NCI-H2196 (cell line): Measurements from ENCODE around the gene CSMD2.
"Not testable (repeated sequence)": the region's sequence is repeated elsewhere in the genome, so short reads cannot be mapped to it uniquely, and the experiment has no call there.

Experiments used
- DNase-seq: peaks from one replicate; lab custom pipeline; 2025; ENCODE audit not compliant: unreplicated experiment; lab: John Stamatoyannopoulos, UW

The CSMD2 gene

DNA sequence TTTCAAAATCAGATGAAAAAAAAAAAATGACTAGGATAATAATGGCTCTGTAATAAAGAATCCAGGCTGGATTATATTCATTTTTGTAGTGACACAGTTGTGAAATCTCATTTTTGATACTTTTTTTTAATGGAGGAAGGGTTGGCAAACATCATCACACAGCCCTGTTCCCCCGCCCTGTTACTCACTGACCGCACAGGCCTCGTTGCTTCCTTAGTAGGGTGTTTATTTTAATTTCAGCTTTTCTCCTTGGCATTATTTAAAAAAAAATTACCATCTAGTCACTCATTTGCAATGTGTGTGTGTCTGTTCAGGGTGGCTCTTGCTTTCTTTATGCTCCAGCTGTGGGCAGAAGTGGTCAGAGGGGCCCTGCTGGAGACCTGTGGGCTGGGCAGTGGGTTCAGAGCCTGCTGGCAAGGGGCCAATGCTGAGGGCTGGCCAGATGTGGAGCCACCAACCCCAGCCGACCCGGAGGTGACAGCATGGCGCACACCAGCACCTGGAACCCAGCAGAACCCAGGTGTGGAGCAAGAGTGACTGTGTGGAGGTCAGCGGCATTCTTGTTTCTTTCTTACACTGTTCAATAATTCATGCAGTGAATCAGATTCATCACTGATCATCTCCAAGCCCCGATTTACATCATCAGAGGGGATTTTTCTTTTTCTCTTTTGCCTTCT, 648.0 kb downstream of the CSMD2 start:
- no peak for DNase-seq

DNA sequence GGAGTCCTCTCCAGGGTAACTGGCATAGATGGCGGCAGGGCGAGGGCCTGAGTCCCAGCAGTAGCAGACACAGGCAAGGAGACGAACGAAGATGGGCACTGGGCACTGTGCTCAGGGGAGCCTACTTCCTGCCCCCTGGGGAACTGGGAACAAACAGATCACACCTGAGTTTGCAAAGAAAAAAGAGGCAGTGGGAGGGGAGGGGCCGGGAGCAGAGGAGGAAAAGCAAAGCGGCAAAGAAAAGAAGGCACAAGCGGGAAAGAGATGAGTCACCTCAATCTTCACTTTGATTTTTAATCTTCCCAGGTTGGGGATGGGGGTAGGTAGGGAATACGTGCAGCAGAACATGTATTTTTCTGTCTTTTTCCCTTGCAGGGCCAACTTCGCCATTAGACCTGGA, 648.6 kb downstream of the CSMD2 start:
- DNase-seq = no peak

DNA sequence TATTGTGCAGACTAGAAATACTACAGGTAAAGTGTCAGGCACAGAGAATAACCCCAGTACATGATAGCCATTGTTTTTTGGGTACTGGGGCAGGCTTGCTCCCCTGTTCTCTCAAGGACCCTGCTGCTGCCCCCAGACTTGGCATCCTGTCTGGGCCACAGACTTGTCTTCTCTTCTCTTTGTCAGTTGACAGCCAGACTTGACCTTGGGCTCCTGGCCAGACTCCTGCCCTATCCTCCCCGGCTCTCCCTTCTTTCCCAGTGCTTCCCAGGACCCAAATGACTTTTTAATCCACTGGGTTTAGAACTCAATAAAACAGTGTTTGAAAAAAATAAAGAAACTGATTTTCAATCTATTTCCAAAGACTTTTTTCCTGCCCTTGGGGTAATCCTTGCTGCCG, 649.4 kb downstream of the CSMD2 start:
- DNase-seq = no peak

DNA sequence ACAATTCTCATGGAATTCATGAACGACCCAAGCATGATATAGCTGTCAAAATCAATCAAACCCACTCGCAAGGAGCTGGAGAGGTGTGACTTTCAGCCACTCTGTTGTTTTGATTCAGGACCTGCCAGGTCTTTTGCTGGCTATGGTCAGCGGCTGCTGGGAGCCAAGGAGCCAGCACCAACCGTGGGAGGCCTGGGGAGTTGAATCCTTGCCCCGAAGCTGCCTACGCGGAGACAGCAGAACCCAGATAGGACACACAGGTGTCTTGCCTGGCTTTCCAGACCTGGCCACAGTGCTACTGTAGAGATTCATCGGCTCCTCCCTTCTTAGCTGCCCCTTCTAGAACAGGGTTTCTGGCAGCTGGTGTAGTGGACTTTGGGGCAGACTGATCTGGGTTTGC, 649.9 kb downstream of the CSMD2 start:
- no peak for DNase-seq

DNA sequence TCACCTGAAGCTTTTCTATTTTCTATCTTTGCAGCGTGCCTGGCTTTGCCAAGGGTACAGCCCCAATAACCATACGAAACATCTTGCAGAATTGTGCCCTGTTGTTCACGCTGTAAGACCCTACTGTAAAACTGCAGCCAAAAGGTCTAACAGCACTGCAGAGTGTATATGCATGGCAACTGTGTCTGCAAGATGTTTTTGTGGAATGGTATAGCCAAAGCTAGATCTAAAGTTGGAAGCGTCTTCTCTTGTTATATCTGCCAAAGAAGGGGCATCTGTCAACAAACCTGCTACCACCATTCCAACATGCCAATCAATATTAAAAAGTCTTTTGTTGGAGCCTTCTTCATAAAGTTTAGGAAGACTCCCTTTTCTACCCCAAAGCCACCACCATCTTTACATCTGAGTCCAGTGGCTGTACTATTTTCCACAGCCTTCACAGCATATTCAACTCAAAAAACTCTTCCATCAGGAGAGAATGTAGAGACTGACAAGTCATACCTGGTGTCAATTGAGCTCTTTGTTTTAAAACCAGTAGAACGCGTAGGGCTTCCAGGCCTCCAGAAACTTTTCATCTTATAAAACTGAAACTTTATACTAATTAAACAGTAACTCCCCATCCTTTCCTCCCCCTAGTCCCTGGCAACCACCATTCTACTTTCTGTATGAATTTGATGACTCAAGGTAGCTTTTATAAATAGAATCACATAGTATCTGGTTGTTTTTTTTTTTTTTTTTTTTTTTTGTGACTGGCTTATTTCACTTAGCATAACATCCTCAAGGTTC, 652.6 kb downstream of the CSMD2 start:
- DNase-seq = no peak

DNA sequence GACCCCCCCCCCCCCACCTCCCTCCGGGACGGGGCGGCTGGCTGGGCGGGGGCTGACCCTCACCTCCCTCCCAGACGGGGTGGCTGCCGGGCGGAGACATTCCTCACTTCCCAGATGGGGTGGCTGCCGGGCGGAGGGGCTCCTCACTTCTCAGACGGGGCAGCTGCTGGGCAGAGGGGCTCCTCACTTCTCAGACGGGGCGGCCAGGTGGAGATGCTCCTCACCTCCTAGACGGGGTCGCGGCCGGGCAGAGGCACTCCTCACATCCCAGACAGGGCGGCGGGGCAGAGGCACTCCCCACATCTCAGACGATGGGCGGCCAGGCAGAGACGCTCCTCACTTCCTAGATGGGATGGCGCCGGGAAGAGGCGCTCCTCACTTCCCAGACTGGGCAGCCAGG, 655.8 kb downstream of the CSMD2 start:
- DNase-seq = not testable (repeated sequence)

DNA sequence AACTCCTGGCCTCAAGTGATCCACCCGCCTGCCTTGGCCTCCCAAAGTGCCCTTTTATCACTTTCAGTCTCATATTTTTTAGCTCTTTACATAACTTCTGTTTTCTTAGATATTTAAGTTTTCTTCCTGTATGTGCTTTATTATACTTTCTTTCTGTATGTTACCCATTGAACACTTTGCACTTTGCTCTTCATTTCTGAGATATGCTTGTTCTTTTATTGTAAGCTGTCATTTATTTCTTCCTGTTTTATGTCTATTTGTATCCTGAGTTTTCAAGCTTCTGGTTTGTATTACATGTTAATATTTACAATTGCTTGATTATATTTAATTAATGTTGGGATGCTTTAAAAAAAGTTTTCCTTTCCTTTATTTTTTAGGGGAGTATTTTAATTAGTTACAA, 656.9 kb downstream of the CSMD2 start:
- DNase-seq = no peak

DNA sequence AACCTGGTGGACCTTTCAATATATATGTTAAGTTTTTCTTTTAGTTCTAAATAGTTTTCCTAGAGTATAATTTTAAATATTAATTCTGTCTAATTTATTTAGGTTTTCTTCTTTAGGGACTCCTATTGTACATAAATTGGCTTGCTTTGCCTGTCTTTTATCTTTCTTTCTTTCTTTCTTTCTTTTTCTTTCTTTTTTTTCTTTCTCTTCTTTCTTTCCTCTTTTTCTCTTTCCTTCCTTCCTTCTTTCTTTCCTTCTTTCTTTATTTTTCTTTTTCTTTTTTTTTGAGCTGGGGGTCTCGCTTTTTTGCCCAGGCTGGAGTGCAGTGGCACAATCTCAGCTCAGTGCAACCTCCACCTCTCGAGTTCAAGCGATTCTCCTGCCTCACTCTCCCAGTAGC, 657.4 kb downstream of the CSMD2 start:
- no peak for DNase-seq

DNA sequence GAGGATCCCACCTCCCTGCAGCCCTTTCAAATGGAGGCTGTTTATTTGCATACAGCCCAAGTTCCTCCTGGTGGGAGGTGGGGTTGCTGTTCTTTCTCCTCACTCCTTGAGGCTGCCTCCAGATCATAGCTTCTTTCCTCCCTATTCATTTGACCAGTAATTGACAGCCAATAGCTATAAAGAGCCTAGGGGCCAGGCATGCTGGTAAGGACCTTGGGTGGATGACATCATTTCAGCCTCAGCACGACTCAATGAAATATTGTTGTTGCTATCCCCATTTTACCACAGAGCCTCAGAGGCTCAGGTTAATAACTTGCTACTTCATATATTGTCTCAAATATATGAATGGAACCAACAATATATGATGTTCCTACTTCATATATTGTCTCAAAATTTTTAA, 661.5 kb downstream of the CSMD2 start:
- DNase-seq = no peak

DNA sequence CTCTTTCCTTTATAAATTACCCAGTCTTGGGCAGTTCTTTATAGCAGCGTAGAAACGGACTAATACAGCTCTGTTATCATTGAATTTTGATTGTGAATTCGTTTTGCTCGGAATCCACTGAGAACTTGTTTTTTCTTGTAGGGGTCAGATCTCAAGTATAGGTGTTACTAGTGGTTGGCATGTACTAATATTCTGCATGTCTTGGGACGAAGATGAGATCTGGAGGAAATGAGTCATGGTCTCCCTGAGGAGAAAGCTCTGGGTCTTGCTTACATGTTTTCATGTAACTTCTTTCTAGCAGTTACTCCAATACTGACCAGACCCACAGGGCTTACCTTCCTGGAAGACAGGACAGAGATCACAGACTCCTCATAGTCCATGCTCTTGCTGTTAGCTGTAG, 662.3 kb downstream of the CSMD2 start:
- DNase-seq = no peak

DNA sequence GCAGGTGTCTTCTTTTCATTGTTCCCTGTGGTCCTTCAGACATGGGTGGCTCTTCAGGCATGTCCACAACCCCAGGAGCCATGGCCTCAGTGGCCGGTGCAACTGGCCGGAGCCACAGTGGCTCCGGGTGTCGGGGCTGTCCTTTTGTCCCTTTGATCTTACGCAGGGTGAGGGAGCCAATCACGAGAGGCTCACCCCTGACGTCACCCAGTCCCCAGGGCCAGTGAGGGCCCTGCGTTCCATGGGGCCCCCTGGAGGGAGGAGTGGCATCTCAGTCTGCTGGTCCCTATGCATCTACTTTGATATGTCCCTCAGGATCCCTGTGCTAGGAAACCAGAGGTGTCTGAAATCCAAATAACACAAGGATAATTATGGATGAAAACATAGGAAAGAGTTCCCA, 663.3 kb downstream of the CSMD2 start:
- no peak for DNase-seq

DNA sequence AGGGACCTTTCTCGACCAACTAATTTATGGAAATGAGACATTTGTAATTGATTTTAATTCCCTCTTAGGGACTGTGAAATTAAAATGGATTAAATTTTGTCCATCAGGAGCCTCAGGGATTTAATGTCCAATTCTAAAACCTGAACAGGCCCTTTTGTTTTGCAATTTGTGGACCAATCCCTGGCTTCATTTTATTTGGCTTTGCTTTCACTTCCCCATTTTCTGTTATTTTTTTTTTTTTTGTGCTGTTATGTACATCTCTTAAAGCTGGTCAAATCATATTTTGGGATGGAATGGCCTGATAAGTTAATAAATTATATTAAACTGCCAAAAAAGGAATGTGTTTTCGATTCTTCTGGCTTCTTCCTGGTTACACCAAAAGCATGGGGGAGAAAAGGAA, 663.7 kb downstream of the CSMD2 start:
- no peak for DNase-seq

DNA sequence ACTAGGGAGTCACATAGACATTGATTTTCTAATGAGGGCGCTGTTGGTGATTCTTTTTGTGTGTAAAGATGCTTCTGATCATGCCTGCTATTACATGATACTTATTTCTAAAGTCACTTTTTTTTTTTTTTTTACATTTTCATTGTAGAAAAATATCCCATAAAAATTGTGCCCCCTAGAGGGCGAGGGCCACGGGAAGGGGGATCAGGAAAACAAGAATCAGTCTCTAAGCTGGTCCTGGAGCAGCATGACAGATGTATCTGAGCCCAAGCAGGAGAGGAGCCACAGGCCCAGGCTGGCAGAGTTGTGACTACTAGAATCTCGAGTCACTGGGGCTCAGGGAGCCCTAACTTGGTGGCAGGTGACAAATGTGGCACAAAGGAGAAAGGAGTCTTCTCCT, 664.5 kb downstream of the CSMD2 start:
- no peak for DNase-seq

DNA sequence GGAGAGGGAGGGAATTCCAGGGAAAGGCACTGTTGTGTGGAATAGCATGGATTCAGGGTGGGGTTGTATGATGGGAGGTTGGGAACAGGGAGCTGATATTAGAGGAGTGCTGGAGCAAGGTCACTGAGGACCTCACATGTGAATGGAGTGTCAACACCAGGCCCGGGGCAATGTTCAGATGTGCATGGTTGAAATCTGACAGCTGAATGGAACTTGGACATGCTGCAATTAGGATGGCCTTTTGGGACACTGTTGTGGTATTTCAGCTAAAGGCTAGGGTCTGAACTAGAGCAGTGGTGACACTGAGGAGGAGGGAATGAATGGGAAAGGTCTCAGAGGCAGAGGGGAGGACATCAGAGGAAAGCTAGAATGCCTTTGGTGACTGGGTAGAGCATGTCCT, 667.6 kb downstream of the CSMD2 start:
- no peak for DNase-seq

DNA sequence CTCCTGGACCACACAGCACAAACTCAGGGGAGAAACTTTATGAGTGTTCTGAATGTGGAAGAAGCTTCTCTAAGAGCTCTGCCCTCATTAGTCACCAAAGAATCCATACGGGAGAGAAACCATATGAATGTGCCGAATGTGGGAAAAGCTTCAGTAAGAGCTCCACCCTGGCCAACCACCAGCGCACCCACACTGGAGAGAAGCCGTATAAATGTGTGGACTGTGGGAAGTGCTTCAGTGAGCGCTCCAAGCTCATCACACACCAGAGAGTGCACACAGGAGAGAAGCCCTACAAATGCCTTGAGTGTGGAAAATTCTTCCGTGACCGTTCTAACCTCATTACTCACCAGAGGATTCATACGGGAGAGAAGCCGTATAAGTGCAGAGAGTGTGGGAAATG, 670.1 kb downstream of the CSMD2 start:
- DNase-seq = no peak

DNA sequence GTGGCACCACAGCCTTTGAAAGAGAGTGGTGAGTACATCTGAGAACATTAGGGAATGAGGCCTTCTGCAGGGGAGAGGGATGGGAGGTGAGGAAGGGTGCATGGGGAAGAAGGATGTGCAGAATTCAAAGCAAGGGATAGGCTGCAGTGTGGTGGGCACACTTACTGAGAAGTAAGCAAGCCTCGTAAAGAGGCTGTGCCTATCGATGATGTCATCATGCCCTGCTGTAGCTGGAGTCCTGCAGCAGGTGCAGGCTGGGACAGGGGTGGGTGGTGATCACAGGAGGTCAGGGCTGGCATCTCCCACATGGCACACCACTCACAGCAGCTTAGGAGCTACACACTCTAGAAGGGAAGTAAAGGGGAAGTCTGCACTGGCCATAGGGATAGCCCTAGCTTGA, 676.4 kb downstream of the CSMD2 start:
- no peak for DNase-seq

DNA sequence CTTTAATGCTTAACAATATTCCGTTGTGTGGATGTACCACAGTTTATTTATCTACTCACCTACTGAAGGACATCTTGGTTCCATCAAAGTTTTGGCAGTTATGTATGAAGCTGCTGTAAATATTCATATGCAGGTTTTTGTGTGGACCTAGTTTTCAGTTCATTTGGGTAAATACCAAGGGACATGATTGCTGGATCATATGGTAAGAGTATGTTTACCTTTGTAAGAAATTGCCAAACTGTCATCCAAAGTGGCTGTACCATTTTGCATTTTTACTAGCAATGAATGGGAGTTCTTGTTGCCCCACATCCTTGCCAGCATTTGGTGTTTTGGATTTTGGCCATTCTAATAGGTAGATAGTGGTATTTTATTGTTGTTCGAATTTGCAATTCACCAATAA, 682.6 kb downstream of the CSMD2 start:
- no peak for DNase-seq

DNA sequence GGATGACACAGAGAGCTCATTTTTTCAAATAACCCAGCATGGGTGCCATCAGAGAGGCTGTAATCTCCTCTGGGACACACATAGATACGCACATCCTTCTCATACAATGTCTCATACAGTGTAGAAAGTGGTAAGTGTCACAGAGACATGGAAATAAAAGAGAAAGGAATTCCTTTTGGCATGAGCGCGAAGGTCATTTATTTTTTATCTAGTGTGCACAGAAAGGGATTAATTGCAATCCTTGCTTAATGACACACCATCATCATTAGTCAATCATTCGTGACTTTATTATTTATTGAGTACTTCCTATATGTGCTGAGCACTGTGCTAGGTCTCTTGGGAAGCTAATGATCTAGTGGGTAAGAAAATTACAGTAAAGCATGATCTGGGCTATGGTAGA, 687.6 kb downstream of the CSMD2 start:
- DNase-seq = no peak

DNA sequence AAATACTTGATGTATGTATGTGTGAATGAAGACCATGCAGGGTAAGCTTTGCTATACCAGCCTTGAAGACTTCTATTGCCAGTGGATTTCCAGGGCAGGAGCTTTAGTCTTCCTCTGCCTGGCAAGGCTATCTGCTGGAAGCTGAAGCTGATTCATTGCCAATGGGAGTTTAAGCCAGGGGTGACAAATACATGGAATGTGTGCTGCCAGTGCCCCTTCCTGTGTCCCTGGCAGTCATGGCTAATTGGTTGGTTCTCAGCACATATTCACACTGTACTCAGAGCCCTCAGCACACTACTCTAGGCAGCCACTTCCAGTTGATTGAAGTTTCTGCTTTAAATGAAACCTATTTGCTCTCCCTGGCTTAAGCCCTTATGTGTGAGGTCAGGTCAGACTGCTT, 691.1 kb downstream of the CSMD2 start:
- no peak for DNase-seq

DNA sequence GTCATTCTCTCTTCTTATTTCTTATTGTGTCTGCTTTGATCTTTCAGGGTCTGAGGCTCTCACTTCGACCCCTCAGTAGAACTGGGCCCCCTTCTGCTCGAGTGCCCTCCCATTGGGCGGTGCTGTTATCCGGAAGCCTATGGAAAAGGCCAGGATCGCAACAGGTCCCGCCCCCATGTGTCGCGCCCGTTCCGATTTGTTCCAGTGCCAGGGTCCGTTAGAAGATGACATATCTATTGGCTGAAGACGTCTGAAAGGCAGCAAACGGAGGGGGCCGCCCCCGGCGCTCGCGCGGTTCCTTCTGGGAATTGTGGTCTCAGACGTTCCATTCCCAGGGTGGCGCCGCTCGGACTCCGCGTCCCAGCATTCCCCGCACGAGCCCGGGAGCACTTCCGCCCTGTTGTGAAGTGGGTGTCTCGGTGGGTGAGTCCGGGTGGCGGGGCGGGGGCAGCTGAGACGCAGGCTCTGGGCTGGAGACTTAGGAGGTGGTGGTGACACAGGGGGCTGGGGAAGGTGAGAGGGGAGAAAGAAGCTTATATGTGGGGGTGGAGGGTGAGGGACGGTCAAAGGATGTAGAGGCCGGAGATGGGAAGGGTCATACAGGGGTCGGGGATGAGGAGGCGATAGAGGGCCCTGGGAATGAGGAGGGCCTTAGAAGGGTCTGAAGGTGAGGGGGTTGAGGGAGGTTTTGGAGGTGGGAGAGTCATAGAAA, 692.6 kb downstream of the CSMD2 start, which contains the start of gene ZSCAN20:
TSS of gene ZSCAN20 (plus strand) at position 377 of the 712 bp plus-strand sequence. CDS start 6,644 bp downstream, outside the sequence.
- DNase-seq = peak; percentile 98

DNA sequence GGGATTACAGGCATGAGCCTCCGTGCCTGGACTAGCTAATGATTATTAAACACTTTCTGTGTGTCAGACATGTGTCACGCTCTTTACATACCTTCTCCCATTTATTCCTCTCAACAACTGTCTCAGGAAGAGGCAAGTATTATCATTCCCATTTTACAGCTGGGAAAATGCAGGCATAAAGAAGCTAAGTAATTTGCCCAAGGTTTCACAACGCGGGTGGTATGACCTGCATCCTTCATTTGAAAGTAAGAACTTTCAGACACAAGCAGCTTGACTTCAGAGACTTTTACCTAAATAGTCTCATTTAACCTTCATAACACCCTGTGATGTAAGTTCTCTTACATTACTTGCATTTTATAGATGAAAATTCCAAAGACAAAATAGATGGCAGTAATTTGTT, 693.6 kb downstream of the CSMD2 start:
- DNase-seq = no peak

DNA sequence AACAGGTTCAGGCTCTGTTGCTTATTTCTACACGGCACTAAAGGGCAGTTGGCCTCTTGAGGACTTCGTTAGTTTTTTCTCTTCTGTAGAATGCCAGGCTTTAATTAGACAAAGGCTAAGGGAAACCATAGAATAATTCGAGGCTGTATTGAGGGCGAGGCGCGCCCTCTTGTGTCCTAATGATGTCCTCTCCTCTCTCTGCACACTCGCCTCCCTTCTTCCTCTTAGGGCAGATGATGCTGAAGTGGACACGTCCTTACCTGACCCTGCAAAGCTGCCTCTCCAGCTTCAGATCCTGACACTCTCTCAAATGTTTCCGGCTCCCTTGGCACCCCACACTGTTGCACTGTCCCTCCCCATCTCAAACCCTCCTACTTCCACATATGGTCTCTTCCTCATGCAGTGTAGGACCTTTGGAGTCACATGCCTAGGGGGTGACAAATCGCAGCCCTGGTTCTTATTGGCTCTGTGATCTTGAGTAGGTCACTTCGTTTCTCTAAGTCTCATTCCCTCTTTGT, 694.5 kb downstream of the CSMD2 start:
- peak; percentile 91 for DNase-seq
